ENCODE measurements around the gene CPM. TPM values are rescaled to one million over a fixed set of nuclear protein-coding genes. Genes with fewer than 3 reads are reported as not detected.
"Not testable (repeated sequence)": the region's sequence is repeated elsewhere in the genome, so short reads cannot be mapped to it uniquely, and the experiment has no call there.

CPM gene
- total RNA-seq, 4 donors from 2014 or later = 30.2 to 51.9 (median 35.0) TPM

- H3K27ac ChIP-seq (replicated peaks in 1 of 4) = peak overlapping the region; percentile 96 to 100 (median 98)
- no peaks in the 10 kb centered on the region for H3K9me3 ChIP-seq
- H3K4me1 ChIP-seq = peaks cover 9 to 29% (median 25%) of the 10 kb centered on the region in 4 donors
- no peak for TF ChIP-seq EP300 (IDR thresholded peaks at IDR 0.05)
- no peak for TF ChIP-seq CTCF (IDR thresholded peaks at IDR 0.05)
- TF ChIP-seq POLR2A (IDR thresholded peaks at IDR 0.05; ENCODE audit: low read depth) = no peak
- TF ChIP-seq POLR2AphosphoS5 (IDR thresholded peaks at IDR 0.05) = no peak
- H3K4me3 ChIP-seq = peak overlapping the region; percentile 85 to 99 (median 91)
- peaks cover 0 to 20% (median 15%) of the 10 kb centered on the region in 4 donors for H3K36me3 ChIP-seq
- WGBS = 88% methylated on average over 18 of the region's 18 CpGs
- intact Hi-C loops (cut with DNase I) = loop anchor here (5.0 kb wide), 1 partner anchor 59 kb away; the partner anchor contains the start of gene SLC35E3
- no peaks in the 10 kb centered on the region for H3K27me3 ChIP-seq
- DNase-seq (ENCODE audit: extremely low spot score) = no peak
These were observed 126.3 kb downstream of the CPM start for GRCh38 chr12:68806488-68807237.

DNA sequence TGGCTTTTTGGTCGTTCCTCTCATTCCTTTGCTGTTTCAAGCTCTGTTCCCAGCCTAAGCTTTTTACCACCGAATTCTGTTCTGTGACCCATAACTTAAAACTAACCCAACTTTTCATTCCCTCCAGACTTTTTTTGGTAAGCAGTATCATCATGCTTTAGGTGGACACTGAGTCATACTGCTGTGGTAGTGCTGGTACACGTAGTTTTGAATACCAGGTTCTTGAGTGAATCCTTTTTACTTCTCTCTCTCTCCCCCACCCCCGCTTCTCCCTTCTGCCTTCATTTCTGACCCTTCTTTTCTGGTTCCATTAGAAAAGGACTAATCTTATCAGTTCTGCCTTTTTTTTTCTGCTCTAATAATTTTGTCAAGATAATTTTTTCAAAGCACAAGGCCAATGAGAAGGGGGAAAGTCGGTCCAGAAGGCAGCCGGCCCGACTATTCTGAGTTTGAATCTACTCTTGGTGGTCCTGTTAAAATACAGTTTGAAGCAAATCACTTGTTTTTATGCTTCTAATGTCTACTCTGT lies 127.3 kb downstream of the CPM start:
- peaks cover 0 to 13% (median 10%) of the 10 kb centered on the region in 4 donors for H3K36me3 ChIP-seq
- 94% methylated on average over 7 of the region's 7 CpGs for WGBS
- intact Hi-C loops (cut with DNase I) = loop anchor here (5.0 kb wide), 1 partner anchor 58 kb away; the partner anchor contains the start of gene SLC35E3
- H3K27ac ChIP-seq (replicated peaks in 1 of 4) = no peak overlapping the region
- TF ChIP-seq POLR2AphosphoS5 (IDR thresholded peaks at IDR 0.05) (no peak), POLR2A (IDR thresholded peaks at IDR 0.05; ENCODE audit: low read depth) (no peak), EP300 (IDR thresholded peaks at IDR 0.05) (no peak), CTCF (IDR thresholded peaks at IDR 0.05) (no peak)
- H3K9me3 ChIP-seq = no peaks in the 10 kb centered on the region
- no peak overlapping the region for H3K4me3 ChIP-seq
- H3K27me3 ChIP-seq = no peaks in the 10 kb centered on the region
- H3K4me1 ChIP-seq = peaks cover 9 to 21% (median 17%) of the 10 kb centered on the region in 4 donors
- DNase-seq (ENCODE audit: extremely low spot score) = no peak

DNA sequence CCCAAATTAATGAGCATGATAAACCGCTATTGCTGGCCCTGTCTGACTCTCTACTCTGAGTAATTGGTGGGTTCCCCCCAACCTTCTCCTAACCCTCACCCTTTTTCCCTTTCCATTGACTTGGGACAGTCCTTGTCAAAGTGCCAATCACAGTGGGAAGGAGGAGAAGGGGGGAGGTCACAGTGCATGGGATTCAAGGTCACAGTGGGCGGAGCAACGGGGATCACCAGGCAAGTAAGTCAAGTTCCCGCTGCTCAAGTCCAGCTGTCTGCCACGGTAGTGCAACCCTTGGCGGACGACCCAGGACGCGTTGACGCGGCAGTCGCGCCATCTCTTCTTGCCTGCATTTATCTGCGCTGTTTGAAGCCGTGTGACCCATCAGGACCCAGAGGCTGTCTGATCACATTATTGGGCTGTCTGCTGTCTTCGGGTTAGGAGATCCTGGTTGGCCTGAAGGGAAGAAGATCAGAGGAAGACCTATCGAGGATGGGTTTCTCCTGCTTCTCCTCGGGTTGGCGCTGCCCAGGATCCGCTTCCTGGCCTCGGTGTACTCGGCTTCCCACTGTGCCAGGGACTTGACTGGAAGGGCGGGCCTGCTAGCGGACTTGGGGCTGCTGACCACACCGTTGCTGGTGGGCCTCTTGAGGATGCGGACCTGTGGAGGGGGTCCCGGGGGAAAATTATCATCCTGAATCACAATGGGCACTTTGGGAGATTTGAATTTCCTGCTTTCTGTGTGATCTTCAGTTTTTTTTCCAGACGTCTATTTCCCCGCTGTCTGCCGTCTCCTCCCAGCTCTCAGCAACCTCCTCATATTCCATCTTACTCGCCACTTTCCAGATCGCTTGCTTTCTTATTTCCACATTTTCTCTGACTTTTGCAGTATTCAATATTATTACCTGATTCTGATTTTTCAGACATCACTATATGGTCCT lies 128.0 kb downstream of the CPM start:
- intact Hi-C loops (cut with DNase I) = loop anchor here (5.0 kb wide), 1 partner anchor 58 kb away; the partner anchor contains the start of gene SLC35E3
- no peak overlapping the region for H3K4me3 ChIP-seq
- H3K27ac ChIP-seq (replicated peaks in 1 of 4) = no peak overlapping the region
- H3K36me3 ChIP-seq = peaks cover 0 to 5% (median 3%) of the 10 kb centered on the region in 4 donors
- DNase-seq (ENCODE audit: extremely low spot score) = no peak
- peaks cover 8 to 13% (median 10%) of the 10 kb centered on the region in 4 donors for H3K4me1 ChIP-seq
- TF ChIP-seq POLR2A (IDR thresholded peaks at IDR 0.05; ENCODE audit: low read depth) (no peak), POLR2AphosphoS5 (IDR thresholded peaks at IDR 0.05) (no peak), CTCF (IDR thresholded peaks at IDR 0.05) (no peak), EP300 (IDR thresholded peaks at IDR 0.05) (no peak)
- no peaks in the 10 kb centered on the region for H3K27me3 ChIP-seq
- WGBS = 79% methylated on average over 29 of the region's 32 CpGs
- H3K9me3 ChIP-seq = no peaks in the 10 kb centered on the region

DNA sequence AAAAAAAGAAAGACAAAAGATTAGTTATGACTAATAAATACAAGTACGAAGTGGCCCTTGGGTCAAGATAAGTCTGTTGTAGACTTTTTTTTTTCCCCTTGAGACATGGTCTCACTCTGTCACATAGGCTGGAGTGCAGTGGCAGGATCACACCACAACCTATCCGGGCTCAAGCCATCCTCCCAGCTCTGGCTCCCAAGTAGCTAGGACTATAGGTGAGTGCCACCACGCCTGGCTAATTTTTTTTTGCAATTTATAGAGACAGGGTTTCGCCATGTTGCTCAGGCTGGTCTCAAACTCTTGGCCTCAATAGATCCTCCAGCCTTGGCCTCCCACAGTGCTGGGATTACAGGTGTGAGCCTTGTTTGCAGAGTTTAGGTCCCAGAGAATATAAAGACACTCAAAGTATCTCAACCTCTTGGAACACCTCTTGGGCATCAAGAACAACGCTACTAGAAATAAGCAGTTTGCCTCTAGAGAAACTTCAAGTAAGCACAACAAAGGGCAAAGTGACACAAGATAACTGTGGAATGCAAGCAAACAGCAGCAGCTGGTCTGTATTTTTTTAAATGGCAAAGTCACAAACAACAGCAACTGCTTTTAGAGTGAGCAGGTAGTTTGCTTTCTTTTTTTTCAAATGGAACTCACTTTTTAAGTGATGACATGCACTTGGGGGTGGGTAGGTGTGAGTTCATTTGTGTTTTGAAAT lies 128.9 kb downstream of the CPM start:
- H3K36me3 ChIP-seq = no peaks in the 10 kb centered on the region
- no peaks in the 10 kb centered on the region for H3K27me3 ChIP-seq
- WGBS = 96% methylated on average over 5 of the region's 5 CpGs
- peaks cover 4 to 8% (median 7%) of the 10 kb centered on the region in 4 donors for H3K4me1 ChIP-seq
- H3K27ac ChIP-seq (replicated peaks in 1 of 4) = no peak overlapping the region
- no peak for TF ChIP-seq POLR2A (IDR thresholded peaks at IDR 0.05; ENCODE audit: low read depth)
- no peak for TF ChIP-seq EP300 (IDR thresholded peaks at IDR 0.05)
- TF ChIP-seq POLR2AphosphoS5 (IDR thresholded peaks at IDR 0.05) = no peak
- TF ChIP-seq CTCF (IDR thresholded peaks at IDR 0.05) = no peak
- intact Hi-C loops (cut with DNase I) = no loop called here
- H3K4me3 ChIP-seq = no peak overlapping the region
- H3K9me3 ChIP-seq = no peaks in the 10 kb centered on the region
- no peak for DNase-seq (ENCODE audit: extremely low spot score)

DNA sequence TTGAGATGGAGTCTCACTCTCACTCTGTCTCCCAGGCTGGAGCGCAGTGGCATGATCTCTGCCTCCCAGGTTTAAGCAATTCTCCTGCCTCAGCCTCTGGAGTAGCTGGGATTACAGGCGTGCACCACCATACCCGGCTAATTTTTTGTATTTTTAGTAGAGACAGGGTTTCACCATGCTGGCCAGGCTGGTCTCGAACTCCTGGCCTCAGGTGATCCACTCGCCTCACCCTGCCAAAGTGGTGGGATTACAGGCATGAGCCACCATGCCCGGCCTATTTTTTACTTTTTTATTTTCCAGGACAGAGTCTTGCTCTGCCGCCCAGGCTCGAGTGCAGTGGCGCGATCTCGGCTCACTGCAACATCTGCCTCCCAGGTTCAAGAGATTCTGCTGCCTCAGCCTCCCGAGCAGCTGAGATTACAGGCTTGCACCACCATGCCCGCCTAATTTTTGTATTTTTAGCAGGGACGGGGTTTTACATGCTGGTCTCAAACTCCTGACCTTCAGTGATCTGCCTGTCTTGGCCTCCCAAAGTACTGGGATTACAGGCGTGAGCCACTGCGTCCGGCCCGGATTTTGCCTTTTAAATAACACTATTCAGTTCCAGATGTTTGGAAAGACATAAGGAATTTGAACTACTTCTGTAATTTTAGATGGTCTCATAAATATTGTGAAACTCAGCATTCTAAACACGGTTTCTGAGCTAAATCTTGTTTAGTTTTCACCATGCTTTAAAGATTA lies 129.9 kb downstream of the CPM start:
- H3K27me3 ChIP-seq; H3K4me3 ChIP-seq; H3K36me3 ChIP-seq; DNase-seq (ENCODE audit: extremely low spot score); H3K27ac ChIP-seq (replicated peaks in 1 of 4); H3K4me1 ChIP-seq; H3K9me3 ChIP-seq; intact Hi-C loops (cut with DNase I): not testable (repeated sequence)
- WGBS = 94% methylated on average over 19 of the region's 19 CpGs

- H3K27ac ChIP-seq (replicated peaks in 1 of 4); H3K9me3 ChIP-seq; H3K27me3 ChIP-seq; H3K4me1 ChIP-seq; DNase-seq (ENCODE audit: extremely low spot score); H3K4me3 ChIP-seq; intact Hi-C loops (cut with DNase I); H3K36me3 ChIP-seq: not testable (repeated sequence)
- 71% methylated on average over 2 of the region's 2 CpGs for WGBS
These were observed 130.6 kb downstream of the CPM start for GRCh38 chr12:68802372-68802745.
